BLaER1 treated with 17β-estradiol and CSF1 and Interleukin-3, amounts not matched to agents 10 nM and 100 nM (cell line): Measurements from ENCODE around the gene MOB3B.

Source experiments
- H3K27ac ChIP-seq, 11 experiments: shearing (Covaris generic); formaldehyde crosslinking; 2 replicates each; pipeline ENCODE4 v1.8.1; 2022
- H3K27me3 ChIP-seq, 11 experiments: shearing (Covaris generic); formaldehyde crosslinking; 2 replicates each; pipeline ENCODE4 v1.8.1; 2022
- H3K36me3 ChIP-seq, 11 experiments: shearing (Covaris generic); formaldehyde crosslinking; 2 replicates each; pipeline ENCODE4 v1.8.1; 2022
- H3K4me1 ChIP-seq, 10 experiments: shearing (Covaris generic); formaldehyde crosslinking; 2 replicates each; pipeline ENCODE4 v1.8.1; 2022
- H3K4me2 ChIP-seq, 11 experiments: shearing (Covaris generic); formaldehyde crosslinking; 2 replicates each; pipeline ENCODE4 v1.8.1; 2022
- H3K4me3 ChIP-seq, 10 experiments: shearing (Covaris generic); formaldehyde crosslinking; 2 replicates each; pipeline ENCODE4 v1.8.1; 2022
- H3K9ac ChIP-seq, 11 experiments: shearing (Covaris generic); formaldehyde crosslinking; 2 replicates each; pipeline ENCODE4 v1.8.1; 2022
- H3K9me3 ChIP-seq, 11 experiments: shearing (Covaris generic); formaldehyde crosslinking; replicated peaks in 1 of 11; 2 replicates each; pipeline ENCODE4 v1.8.1; 2022
- H4K20me1 ChIP-seq, 11 experiments: shearing (Covaris generic); formaldehyde crosslinking; 2 replicates each; pipeline ENCODE4 v1.8.1; 2022
- Cebpa-rat ChIP-seq, 11 experiments: shearing (Covaris generic); IDR thresholded peaks; 2 replicates each; pipeline ENCODE4 v1.8.1; 2022

Gene MOB3B

DNA sequence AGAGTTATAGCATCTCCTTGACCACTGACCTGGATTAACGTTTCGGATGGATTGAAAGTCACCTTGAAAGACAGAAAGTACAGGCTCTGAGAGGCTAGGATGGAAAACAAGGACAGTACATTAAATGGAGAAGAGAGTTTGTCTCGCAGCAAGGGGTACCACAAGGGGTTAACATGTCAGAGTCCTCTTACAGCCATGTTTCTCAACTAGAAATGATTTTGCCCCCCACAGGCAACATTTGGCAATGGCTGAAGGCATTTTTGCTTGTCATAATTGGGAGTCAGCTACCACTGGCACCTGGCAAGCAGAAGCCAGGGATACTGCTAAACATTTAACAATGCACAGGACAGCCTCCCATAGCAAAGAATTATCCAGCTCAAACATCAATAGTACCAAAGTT is 141.9 kb downstream of the MOB3B start:
- Histone ChIP-seq H3K27ac (no peak overlapping the region), H3K4me1 (peaks cover 0 to 37% (median 7%) of the 10 kb centered on the region in 10 experiments; a peak in 12 of 20 replicates), H3K27me3 (no peaks in the 10 kb centered on the region), H3K9me3 (no peaks in the 10 kb centered on the region), H3K4me3 (no peak overlapping the region), H3K9ac (no peak overlapping the region), H4K20me1 (peaks cover 0 to 56% (median 0%) of the 10 kb centered on the region in 11 experiments; a peak in 2 of 22 replicates), H3K36me3 (peaks cover 0 to 10% (median 0%) of the 10 kb centered on the region in 11 experiments; a peak in 1 of 22 replicates), H3K4me2 (no peak overlapping the region)
- TF ChIP-seq Cebpa-rat (IDR thresholded peaks at IDR 0.05), result no peak

- no peak for TF ChIP-seq Cebpa-rat (IDR thresholded peaks at IDR 0.05)
- H3K27ac ChIP-seq, result no peak overlapping the region
- H3K4me2 ChIP-seq, result no peak overlapping the region
- no peaks in the 10 kb centered on the region for H3K9me3 ChIP-seq
- H3K9ac ChIP-seq, result no peak overlapping the region
- peaks cover 0 to 16% (median 0%) of the 10 kb centered on the region in 11 experiments; a peak in 2 of 22 replicates for H3K36me3 ChIP-seq
- peaks cover 0 to 56% (median 0%) of the 10 kb centered on the region in 11 experiments; a peak in 2 of 22 replicates for H4K20me1 ChIP-seq
- no peak overlapping the region for H3K4me3 ChIP-seq
- no peaks in the 10 kb centered on the region for H3K27me3 ChIP-seq
- peaks cover 0 to 28% (median 4%) of the 10 kb centered on the region in 10 experiments; a peak in 11 of 20 replicates for H3K4me1 ChIP-seq
These were observed 143.0 kb downstream of the MOB3B start for GRCh38 chr9:27386571-27387091.

DNA sequence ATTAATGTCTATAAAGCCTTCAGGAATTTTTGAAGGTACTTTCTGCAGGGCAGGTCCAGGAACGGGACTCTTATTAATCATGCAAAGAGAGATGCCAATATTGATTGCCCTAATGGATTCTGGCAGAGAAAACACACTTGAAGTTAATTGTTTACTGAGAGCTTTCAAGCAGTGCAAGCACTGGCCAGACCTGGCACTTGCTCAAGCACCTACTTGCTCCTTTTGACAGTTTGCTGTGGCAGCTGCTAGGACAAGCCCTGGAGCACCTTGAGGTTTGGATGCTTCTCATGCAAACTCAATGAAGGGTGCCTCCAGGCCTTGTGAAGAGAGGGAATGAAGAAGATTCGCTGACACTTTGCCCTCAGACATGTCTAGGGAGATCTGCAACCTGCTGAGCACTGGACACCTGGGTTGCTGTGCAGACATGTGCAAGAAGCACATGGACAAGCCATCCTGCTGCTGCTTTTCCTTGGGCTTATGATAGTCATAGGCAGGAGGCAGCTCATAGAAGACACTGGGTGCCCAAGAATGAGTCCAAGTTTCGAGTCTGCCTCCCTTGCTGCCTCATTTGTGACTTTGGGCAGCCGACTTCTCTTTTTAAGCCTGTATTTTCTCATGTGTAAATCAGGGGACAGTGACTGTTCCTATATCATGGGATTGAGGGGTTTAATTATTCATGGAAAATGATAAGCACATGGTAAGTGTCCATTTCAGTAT is 143.8 kb downstream of the MOB3B start:
- peaks cover 0 to 56% (median 0%) of the 10 kb centered on the region in 11 experiments; a peak in 2 of 22 replicates for H4K20me1 ChIP-seq
- no peak overlapping the region for H3K4me3 ChIP-seq
- no peak overlapping the region for H3K9ac ChIP-seq
- no peak overlapping the region for H3K27ac ChIP-seq
- peaks cover 0 to 19% (median 0%) of the 10 kb centered on the region in 11 experiments; a peak in 2 of 22 replicates for H3K36me3 ChIP-seq
- TF ChIP-seq Cebpa-rat (IDR thresholded peaks at IDR 0.05), result no peak
- H3K4me2 ChIP-seq, result no peak overlapping the region
- peaks cover 0 to 20% (median 4%) of the 10 kb centered on the region in 10 experiments; a peak in 8 of 20 replicates for H3K4me1 ChIP-seq
- H3K9me3 ChIP-seq, result no peaks in the 10 kb centered on the region
- H3K27me3 ChIP-seq, result no peaks in the 10 kb centered on the region

DNA sequence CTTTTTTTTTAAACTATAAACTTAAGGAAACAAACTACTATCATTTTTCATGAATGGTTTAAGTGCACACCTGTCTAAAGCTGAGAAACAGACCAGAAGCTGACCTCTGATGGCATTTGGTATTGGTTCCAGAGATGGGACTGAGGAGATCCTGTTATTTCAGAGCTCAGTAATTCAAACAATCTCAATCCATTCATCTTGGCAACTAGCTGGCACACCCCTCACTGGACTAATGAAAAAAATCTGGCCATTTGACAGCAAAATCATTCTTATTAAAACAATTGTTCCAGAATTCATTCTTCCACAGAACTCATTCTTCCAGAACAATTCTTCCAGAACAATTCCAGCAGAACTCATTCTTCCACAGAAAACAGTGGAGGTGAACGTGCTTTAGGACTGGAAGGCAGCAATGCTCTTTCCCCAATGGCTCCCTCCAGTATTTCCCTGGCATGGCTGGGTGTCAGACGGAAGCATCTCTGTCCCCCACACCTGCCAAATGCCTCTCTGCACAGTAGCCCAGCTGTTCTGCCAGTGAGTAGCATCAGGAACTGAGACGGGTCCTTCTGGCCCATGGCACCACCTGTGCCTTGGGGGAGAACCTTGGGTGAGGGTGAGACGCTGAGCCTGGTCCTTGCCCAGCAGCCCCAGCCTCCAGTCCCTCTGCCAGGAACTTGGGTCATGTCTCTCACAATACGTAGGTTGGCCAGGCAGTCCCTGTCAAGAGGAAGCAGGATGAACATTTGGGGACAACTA is 145.2 kb downstream of the MOB3B start:
- Histone ChIP-seq H3K27ac (no peak overlapping the region), H4K20me1 (peaks cover 0 to 54% (median 0%) of the 10 kb centered on the region in 11 experiments; a peak in 2 of 22 replicates), H3K36me3 (peaks cover 0 to 19% (median 0%) of the 10 kb centered on the region in 11 experiments; a peak in 2 of 22 replicates), H3K4me1 (peaks cover under 1 to 17% (median 7%) of the 10 kb centered on the region in 10 experiments; a peak in 14 of 20 replicates), H3K4me3 (no peak overlapping the region), H3K9ac (no peak overlapping the region), H3K4me2 (peak overlapping the region in 1 of 11 experiments; percentile 29; a peak in 1 of 22 replicates), H3K27me3 (no peaks in the 10 kb centered on the region), H3K9me3 (no peaks in the 10 kb centered on the region)
- no peak for TF ChIP-seq Cebpa-rat (IDR thresholded peaks at IDR 0.05)

DNA sequence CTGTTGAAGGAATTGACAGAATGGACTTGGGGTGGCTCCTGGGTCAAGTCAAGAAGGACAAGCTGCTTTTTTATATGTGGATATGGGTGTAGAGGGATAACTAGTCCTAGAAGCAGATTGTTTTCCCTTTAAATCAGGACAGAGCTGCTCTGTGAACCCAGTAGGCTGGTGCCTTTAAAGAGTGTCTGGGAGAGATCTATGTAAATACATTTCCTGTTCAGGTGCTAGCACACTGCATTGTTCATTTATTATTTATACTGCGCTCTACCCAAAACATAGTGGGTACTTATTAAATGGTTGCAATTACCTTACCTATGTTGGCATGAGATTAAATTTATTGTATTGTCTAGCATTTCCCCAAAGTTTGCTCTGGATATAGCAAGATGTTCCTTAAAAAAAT is 146.1 kb downstream of the MOB3B start:
- H3K27ac ChIP-seq, result no peak overlapping the region
- peak overlapping the region in 6 of 11 experiments; percentile 3 to 46 (median 29); a peak in 6 of 22 replicates for H3K4me2 ChIP-seq
- peaks cover 7 to 23% (median 13%) of the 10 kb centered on the region in 10 experiments; a peak in 19 of 20 replicates for H3K4me1 ChIP-seq

GRCh38 chr9:27382975-27383374 is 146.6 kb downstream of the MOB3B start:
- peaks cover 0 to 19% (median 0%) of the 10 kb centered on the region in 11 experiments; a peak in 2 of 22 replicates for H3K36me3 ChIP-seq
- no peak overlapping the region for H3K4me3 ChIP-seq
- peaks cover 0 to 51% (median 0%) of the 10 kb centered on the region in 11 experiments; a peak in 2 of 22 replicates for H4K20me1 ChIP-seq
- no peak overlapping the region for H3K27ac ChIP-seq
- peak overlapping the region in 4 of 11 experiments; percentile 18 to 46 (median 30); a peak in 4 of 22 replicates for H3K4me2 ChIP-seq
- no peaks in the 10 kb centered on the region for H3K9me3 ChIP-seq
- H3K27me3 ChIP-seq, result no peaks in the 10 kb centered on the region
- no peak for TF ChIP-seq Cebpa-rat (IDR thresholded peaks at IDR 0.05)
- no peak overlapping the region for H3K9ac ChIP-seq
- peaks cover 13 to 29% (median 18%) of the 10 kb centered on the region in 10 experiments; a peak in 19 of 20 replicates for H3K4me1 ChIP-seq

More for the DNA sequence above, 146.1 kb downstream of the MOB3B start:
- Histone ChIP-seq H3K4me3 (no peak overlapping the region), H4K20me1 (peaks cover 0 to 50% (median 0%) of the 10 kb centered on the region in 11 experiments; a peak in 2 of 22 replicates), H3K36me3 (peaks cover 0 to 19% (median 0%) of the 10 kb centered on the region in 11 experiments; a peak in 2 of 22 replicates), H3K27me3 (no peaks in the 10 kb centered on the region), H3K9ac (no peak overlapping the region), H3K9me3 (no peaks in the 10 kb centered on the region)
- TF ChIP-seq Cebpa-rat (IDR thresholded peaks at IDR 0.05), result no peak

DNA sequence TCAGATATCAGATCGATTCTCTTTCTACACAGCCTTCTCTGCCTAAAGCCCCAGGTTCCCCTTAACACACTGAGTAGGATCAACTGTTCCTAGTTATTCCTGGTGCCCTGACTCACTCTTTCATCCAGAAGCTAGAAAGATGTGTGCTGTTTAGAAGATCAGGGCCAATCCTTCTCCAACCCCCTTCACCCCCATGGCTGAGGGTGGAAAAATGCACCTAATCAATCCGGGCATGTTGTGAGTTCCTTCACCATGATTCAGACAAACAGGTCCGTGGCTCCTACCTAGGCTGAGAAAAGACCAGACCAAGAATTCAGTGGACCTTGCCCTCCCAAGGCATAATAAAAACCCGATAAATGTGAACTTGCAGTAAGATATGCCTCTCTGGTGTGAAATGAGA is 147.3 kb downstream of the MOB3B start:
- Histone ChIP-seq H3K9ac (no peak overlapping the region), H3K4me3 (no peak overlapping the region), H3K36me3 (peaks cover 0 to 19% (median 0%) of the 10 kb centered on the region in 11 experiments; a peak in 2 of 22 replicates), H3K4me2 (no peak overlapping the region), H3K27me3 (no peaks in the 10 kb centered on the region), H3K4me1 (peaks cover 19 to 35% (median 25%) of the 10 kb centered on the region in 10 experiments), H3K9me3 (no peaks in the 10 kb centered on the region), H4K20me1 (peaks cover 0 to 44% (median 0%) of the 10 kb centered on the region in 11 experiments; a peak in 2 of 22 replicates), H3K27ac (no peak overlapping the region)
- no peak for TF ChIP-seq Cebpa-rat (IDR thresholded peaks at IDR 0.05)

DNA sequence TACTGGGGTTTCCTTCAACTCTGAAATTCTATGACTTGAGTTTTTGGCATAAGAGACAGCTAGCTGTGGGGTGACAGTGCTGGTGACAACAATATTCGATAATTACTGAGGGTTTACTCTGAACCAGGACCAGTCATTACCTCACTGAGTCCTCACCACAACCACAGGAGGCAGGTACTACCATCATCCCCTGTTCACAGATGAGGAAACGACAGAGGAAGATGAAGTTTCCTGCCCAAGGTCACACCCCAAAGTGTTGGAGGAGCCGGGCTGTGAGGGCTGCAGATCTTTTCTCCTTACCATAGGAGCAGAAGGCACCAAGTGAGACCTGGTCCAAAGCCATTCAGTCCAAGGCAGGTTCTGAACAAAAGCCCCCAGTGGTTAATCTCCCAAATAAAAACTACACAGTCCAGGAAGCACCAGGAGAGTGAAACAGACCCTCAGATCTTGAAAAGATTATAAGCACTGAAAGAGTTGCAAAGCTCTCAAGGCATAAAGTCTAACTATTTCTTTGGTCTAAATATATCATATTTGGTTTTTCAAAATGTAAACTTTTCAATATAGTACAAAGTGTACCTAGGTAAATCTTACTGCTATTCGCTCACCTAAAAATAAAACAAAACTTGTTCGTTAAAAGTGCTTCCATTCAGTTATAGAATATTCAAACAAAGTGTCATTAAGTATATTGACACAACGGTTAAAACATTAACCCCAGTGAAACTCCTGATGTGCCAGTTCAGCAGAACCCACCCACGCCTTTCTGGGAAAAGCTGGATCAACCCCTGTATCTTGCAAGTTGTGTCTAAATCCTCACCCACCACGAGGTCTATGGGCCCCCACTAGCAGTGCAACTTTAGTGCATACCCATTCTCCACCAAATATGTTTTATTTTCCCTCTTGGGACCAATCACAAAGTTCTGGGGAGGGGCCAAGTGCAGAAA is 150.0 kb downstream of the MOB3B start:
- Histone ChIP-seq H3K4me1 (peaks cover 23 to 43% (median 32%) of the 10 kb centered on the region in 10 experiments), H3K9me3 (no peaks in the 10 kb centered on the region), H4K20me1 (peaks cover 0 to 24% (median 0%) of the 10 kb centered on the region in 11 experiments; a peak in 2 of 22 replicates), H3K27ac (no peak overlapping the region), H3K4me3 (no peak overlapping the region), H3K9ac (no peak overlapping the region), H3K27me3 (no peaks in the 10 kb centered on the region), H3K4me2 (peak overlapping the region in 10 of 11 experiments; percentile 2 to 48 (median 40); a peak in 15 of 22 replicates), H3K36me3 (peaks cover 0 to 12% (median 0%) of the 10 kb centered on the region in 11 experiments; a peak in 2 of 22 replicates)
- no peak for TF ChIP-seq Cebpa-rat (IDR thresholded peaks at IDR 0.05)
